ENCODE measurements around the gene PRDM16. TPM values are rescaled to one million over a fixed set of nuclear protein-coding genes. Genes with fewer than 3 reads are reported as not detected.

The PRDM16 gene
- total RNA-seq, 2 experiments from 2014 or later: 1.1 to 2.3 TPM

DNA sequence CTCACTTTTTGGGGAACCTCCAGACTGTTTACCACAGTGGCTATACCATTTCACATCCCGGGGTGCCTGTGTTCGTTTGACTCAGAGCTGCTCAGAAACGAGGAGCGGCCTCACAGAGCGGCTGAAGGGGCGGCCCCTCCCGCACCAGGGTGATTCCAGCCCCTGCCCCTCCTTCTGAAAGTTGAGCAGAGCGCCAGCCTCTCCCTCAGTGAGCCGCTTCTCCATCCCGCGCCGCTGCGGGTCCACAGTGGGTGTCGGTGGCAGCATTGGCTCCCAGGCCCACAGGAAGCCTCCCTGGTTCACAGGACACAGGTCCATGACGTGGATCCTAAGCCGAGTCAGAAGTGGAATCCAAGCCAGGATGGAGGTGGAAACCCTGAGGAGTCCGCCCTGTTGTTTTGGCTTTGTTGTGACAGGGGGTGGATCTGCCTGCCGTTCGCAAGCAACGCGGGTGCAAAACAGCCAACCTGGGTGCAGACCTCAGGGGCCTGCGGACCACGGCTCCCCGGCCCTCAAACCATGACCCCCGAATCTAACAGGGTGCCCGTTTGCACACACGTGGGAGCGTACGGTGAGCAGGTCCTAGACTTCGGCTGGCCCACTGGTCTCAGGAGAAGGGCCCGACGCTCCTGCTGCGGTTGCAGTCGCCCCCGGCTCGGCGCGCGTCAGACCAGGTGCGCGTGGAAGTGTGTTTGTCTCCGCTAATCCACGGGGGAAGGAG is 198.7 kb downstream of the PRDM16 start:
- Mint-ChIP-seq H3K36me3 (ENCODE audit: low read depth) (no peaks in the 10 kb centered on the region), H3K4me3 (no peak overlapping the region), H3K27me3 (no peaks in the 10 kb centered on the region), H3K27ac (no peak overlapping the region), H3K4me1 (no peaks in the 10 kb centered on the region), H3K9me3 (no peaks in the 10 kb centered on the region)
- ChIA-PET POLR2A (no interaction called here), CTCF (no interaction called here)
- no peak for DNase-seq

DNA sequence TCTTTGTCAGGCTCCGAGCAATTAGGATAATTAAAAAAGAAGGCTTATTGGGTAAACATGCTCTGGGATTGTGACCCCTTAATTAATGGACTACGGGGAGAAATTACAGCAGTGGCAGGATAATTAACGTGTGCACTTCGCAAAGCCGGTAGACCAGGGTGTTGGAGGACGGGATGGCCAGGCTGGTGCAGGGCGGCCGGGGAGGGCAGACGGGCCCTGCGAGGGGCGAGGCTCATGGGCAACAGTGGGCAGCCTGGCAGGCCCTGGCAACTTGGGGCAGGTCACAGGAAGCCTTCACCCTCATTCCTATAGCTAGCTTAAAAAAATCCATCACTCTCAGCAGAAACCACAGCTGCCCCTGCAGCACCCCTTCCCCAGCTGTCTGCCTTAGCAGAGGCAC is 199.3 kb downstream of the PRDM16 start:
- Mint-ChIP-seq H3K9me3 (no peaks in the 10 kb centered on the region), H3K36me3 (ENCODE audit: low read depth) (no peaks in the 10 kb centered on the region), H3K4me1 (no peaks in the 10 kb centered on the region), H3K27me3 (no peaks in the 10 kb centered on the region), H3K27ac (no peak overlapping the region), H3K4me3 (no peak overlapping the region)
- no peak for DNase-seq
- POLR2A ChIA-PET: no interaction called here
- CTCF ChIA-PET: no interaction called here

DNA sequence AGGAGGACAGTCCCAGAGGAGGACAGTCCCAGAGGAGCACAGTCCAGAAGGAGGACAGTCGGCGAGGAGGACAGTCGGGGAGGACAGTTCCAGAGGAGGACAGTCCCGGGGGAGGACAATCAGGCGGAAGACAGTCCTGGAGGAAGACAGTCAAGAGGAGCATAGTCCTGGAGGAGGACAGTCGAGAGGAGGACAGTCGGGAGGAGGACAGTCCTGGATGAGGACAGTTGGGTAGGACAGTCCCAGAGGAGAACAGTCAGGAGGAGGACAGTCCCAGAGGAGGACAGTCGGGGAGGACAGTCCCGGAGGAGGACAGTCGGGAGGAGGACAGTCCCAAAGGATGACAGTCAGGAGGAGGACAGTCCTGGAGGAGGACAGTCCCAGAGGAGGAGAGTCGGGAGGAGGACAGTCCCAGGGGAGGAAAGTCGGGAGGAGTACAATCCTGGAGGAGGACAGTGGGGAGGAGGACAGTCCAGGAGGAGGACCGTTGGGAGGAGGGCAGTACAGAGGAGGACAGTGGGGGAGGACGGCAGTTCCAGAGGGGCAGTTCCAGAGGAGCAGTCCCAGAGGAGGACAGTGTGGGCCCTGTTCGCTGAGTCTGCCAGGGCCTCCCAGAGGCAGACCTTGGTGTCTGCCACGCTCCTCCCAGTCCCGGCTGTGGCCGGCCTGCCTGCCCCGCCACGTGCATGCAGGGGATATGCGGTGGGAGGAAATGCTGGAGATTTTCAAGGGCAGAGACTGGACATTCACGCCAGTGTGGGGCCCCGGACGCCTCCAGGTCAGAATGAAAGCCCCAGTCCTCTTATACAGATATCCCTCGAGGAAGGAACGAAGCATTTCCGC is 201.6 kb downstream of the PRDM16 start:
- Mint-ChIP-seq H3K27ac (no peak overlapping the region), H3K27me3 (no peaks in the 10 kb centered on the region), H3K9me3 (no peaks in the 10 kb centered on the region), H3K4me3 (no peak overlapping the region), H3K4me1 (no peaks in the 10 kb centered on the region), H3K36me3 (ENCODE audit: low read depth) (no peaks in the 10 kb centered on the region)
- no peak for DNase-seq
- POLR2A ChIA-PET: interaction anchor here (0.8 kb wide), 1 partner anchor 110 kb away, joined by 3 read pairs; no protein-coding TSS in a partner anchor
- CTCF ChIA-PET: no interaction called here

DNA sequence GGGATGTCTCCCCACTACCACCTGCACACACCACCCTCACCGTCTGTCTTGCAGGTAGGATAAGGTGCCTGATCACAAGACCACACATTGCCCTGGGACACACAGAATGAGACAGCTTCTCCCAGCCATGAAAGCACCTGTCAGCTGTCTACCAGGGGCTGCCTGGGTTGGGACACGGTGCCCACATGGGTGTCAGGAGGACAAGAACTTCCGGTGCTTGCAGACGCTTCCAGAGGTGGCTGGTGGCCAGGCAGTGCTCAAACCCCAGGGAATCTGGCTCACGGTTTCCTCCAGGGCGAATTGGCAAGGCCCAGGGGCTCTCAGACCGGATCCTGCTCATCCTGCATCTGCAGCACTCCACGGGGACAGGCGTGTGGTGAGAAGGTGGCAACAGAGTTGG is 202.9 kb downstream of the PRDM16 start:
- CTCF ChIA-PET: no interaction called here
- POLR2A ChIA-PET: no interaction called here
- Mint-ChIP-seq H3K9me3 (no peaks in the 10 kb centered on the region), H3K27ac (no peak overlapping the region), H3K4me1 (no peaks in the 10 kb centered on the region), H3K4me3 (no peak overlapping the region), H3K36me3 (ENCODE audit: low read depth) (no peaks in the 10 kb centered on the region), H3K27me3 (no peaks in the 10 kb centered on the region)
- DNase-seq: no peak

DNA sequence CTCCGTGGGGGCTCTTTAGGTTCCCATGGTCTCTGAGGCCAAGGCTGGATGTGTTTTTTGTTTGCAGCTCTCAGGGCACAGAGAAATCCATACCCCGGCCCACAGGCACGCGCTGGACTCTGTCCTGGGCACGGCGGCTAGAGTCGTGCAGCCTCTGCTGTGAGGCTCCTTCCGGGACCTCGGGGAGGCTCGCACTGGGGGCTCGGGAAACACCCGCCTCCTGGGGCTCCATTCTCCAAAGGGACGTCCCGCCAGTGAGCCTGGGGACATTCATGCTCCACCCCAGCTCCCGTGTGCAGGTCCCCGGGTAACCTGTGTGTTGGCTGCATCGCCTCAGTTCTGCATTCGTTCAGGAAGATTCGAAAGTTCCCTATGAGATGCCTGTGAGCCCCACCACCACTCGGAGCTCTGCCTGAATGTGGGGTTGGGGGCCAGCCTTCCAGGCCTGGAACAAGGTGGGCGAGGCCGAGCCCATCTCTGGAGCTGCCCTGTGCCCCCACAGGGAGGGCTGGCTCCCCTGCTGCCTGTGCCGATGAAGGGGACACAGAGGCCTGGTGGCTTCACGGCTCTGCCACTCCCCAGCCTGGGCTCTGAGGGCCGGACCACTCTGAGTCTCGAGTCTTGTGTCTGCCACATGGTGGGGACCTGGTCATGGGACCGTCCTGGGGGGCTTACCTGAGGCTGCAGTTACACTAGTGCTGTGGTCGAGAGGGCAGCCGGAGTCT is 203.5 kb downstream of the PRDM16 start:
- Mint-ChIP-seq H3K9me3 (no peaks in the 10 kb centered on the region), H3K36me3 (ENCODE audit: low read depth) (no peaks in the 10 kb centered on the region), H3K27me3 (no peaks in the 10 kb centered on the region), H3K4me3 (no peak overlapping the region), H3K4me1 (no peaks in the 10 kb centered on the region), H3K27ac (no peak overlapping the region)
- ChIA-PET POLR2A (no interaction called here), CTCF (no interaction called here)
- no peak for DNase-seq

DNA sequence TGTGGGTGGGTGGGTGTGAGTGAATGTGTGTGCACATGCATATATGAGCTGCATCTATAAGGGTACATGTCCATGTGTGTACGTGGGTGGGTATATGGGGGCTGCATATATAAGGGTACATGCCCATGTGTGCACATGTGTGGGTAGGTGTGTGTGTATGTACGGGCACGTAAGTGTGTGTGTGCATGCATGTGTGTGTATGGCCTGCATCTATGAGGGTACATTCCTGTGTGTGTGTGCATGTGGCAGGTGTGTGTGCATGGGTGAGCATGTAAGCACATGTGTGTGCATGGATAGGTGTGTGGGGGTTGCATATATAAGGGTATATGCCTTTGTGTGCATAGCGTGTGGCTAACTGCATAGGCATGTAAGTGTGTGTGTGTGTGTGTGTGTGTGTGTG is 204.4 kb downstream of the PRDM16 start:
- no peaks in the 10 kb centered on the region for H3K4me1 Mint-ChIP-seq
- CTCF ChIA-PET: no interaction called here
- H3K36me3 Mint-ChIP-seq (ENCODE audit: low read depth): no peaks in the 10 kb centered on the region
- DNase-seq: no peak
- H3K27ac Mint-ChIP-seq: no peak overlapping the region
- POLR2A ChIA-PET: no interaction called here
- no peaks in the 10 kb centered on the region for H3K9me3 Mint-ChIP-seq
- H3K27me3 Mint-ChIP-seq: no peaks in the 10 kb centered on the region
- H3K4me3 Mint-ChIP-seq: no peak overlapping the region

DNA sequence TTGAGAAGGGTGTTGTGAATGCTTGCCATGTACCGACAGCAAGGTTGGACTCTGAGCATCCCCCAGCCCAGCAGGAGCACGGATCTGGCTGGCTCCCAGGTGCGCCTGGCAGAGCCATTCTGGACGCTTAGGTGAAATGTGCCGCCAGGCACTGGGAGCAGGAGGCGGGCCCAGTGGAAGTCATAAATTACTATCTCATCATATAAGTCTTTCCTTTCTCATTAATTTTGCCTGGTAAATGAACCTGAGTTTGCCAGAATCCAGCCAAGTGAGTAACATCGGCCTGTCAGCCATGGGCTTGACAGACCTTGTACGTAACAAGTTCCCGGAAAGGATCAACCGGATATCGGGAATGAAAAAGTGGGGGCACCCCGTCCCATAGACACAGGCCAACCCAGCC is 206.0 kb downstream of the PRDM16 start:
- POLR2A ChIA-PET: no interaction called here
- no peaks in the 10 kb centered on the region for H3K4me1 Mint-ChIP-seq
- H3K9me3 Mint-ChIP-seq: no peaks in the 10 kb centered on the region
- H3K27me3 Mint-ChIP-seq: no peaks in the 10 kb centered on the region
- H3K4me3 Mint-ChIP-seq: no peak overlapping the region
- H3K36me3 Mint-ChIP-seq (ENCODE audit: low read depth): no peaks in the 10 kb centered on the region
- no peak overlapping the region for H3K27ac Mint-ChIP-seq
- CTCF ChIA-PET: no interaction called here
- no peak for DNase-seq

DNA sequence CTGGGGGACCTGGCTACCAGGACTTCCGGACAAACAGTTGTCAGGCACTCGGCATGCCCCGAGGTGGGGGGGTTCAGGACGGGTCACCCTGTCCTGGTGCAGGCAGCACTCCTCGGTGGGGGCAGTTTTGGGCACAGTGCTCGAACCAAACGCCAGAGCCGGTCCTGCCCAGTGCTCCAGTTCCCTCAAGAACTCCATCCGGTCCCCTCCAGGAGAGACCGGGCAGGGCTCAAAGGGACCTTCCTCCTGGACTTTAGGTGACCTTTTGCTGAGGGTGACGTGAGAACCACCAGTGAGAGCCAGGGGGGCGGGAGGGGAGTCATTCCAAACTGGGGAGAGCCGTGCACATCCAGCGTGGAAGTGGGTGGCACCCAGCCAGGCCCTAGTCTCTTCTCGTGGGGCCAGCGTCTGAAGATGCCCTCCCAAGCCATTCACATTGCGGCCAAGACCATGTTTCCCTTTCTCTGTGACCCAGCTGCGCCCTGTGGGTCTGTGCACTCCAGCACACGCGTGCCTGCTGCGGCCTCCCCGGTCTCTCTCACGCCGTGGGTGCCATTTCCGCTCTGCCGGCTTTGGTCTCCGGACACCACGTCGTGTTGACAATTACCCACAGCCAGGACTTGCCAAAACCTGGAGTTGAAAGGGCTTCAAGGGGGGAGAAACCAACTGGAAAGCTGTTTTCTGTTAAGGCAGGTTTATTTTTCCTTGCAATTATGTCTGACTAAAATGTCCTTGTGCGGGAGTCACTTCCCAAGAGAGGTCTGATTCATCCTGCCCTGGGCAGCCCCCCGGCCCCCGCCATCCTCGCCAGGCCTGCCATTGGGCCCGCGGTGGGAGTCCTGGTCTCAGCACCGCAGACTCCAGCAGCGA is 206.7 kb downstream of the PRDM16 start:
- no peak for DNase-seq
- Mint-ChIP-seq H3K4me3 (no peak overlapping the region), H3K9me3 (no peaks in the 10 kb centered on the region), H3K36me3 (ENCODE audit: low read depth) (no peaks in the 10 kb centered on the region), H3K4me1 (no peaks in the 10 kb centered on the region), H3K27ac (no peak overlapping the region), H3K27me3 (no peaks in the 10 kb centered on the region)
- CTCF ChIA-PET: no interaction called here
- POLR2A ChIA-PET: no interaction called here

DNA sequence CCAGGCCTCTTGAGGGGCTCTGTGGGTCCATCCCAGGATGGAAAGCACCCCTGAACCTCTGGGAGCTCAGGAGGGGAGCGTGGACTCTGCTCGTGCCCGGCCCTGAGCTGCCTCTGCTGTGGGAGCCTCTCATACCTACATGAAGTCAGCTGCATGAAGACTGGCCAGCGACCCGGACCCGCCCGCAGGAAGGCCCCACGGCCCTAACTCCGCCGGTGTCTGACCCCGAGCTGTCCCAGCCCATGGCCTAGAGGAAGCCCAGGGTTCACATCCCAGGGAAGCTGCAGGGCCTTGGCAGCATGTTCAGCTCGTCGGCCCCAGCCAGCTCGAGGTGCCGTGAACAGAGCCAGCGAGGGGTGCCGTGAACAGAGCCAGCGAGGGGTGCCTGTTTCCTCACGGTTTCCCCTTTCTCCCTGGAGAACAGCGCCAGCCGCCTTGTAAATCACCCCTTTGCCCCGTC is 207.4 kb downstream of the PRDM16 start:
- no peaks in the 10 kb centered on the region for H3K36me3 Mint-ChIP-seq (ENCODE audit: low read depth)
- H3K4me3 Mint-ChIP-seq: no peak overlapping the region
- CTCF ChIA-PET: no interaction called here
- POLR2A ChIA-PET: no interaction called here
- H3K4me1 Mint-ChIP-seq: no peaks in the 10 kb centered on the region
- no peak overlapping the region for H3K27ac Mint-ChIP-seq
- H3K9me3 Mint-ChIP-seq: no peaks in the 10 kb centered on the region
- no peak for DNase-seq
- H3K27me3 Mint-ChIP-seq: no peaks in the 10 kb centered on the region

DNA sequence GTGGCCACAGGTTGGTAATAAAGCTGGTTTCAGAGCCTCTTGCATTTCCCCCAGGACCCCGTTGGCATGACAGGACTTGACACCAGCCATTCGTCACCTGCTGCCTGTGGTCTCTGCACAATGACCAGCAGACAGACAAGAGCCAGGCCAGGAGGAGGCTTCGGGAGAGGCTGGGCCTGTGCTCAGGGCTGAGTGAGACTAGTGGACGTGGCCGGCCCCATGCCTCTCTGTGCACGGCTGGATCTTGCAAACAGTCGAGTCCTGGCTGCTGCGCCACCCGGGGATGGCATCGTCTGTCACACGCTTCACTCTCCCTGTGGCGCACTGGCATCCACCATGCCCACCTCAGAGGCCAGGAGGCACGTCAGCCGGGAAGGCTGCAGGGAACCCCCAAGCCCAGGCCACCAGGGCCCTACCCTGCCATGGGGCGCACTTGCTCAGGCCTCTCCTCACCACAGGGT is 208.0 kb downstream of the PRDM16 start:
- Mint-ChIP-seq H3K27me3 (no peaks in the 10 kb centered on the region), H3K4me3 (no peak overlapping the region), H3K4me1 (no peaks in the 10 kb centered on the region)

DNA sequence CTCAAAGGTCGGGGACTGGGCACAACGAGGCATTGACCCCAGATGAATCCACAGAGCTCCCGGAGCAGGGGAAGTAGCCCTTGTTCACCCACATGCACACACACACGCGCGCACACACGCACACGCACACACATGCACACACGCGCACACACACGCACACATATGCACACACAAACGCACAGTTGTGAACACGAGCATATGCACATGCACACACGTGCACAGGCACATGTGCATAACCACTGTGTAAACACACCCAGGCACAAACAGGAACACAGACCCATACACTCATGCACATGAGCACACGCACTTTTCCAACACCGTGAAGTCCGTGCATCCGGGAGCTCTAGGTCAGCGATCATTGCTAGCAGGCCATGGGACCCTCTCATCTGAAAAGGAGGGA is 208.6 kb downstream of the PRDM16 start:
- Mint-ChIP-seq H3K36me3 (ENCODE audit: low read depth) (no peaks in the 10 kb centered on the region), H3K4me3 (no peak overlapping the region), H3K27ac (no peak overlapping the region), H3K27me3 (no peaks in the 10 kb centered on the region), H3K9me3 (no peaks in the 10 kb centered on the region), H3K4me1 (no peaks in the 10 kb centered on the region)
- CTCF ChIA-PET: no interaction called here
- no peak for DNase-seq
- POLR2A ChIA-PET: no interaction called here

More for the DNA sequence above, 208.0 kb downstream of the PRDM16 start:
- H3K9me3 Mint-ChIP-seq: no peaks in the 10 kb centered on the region
- no peak for DNase-seq
- ChIA-PET POLR2A (no interaction called here), CTCF (no interaction called here)
- H3K36me3 Mint-ChIP-seq (ENCODE audit: low read depth): no peaks in the 10 kb centered on the region
- no peak overlapping the region for H3K27ac Mint-ChIP-seq

DNA sequence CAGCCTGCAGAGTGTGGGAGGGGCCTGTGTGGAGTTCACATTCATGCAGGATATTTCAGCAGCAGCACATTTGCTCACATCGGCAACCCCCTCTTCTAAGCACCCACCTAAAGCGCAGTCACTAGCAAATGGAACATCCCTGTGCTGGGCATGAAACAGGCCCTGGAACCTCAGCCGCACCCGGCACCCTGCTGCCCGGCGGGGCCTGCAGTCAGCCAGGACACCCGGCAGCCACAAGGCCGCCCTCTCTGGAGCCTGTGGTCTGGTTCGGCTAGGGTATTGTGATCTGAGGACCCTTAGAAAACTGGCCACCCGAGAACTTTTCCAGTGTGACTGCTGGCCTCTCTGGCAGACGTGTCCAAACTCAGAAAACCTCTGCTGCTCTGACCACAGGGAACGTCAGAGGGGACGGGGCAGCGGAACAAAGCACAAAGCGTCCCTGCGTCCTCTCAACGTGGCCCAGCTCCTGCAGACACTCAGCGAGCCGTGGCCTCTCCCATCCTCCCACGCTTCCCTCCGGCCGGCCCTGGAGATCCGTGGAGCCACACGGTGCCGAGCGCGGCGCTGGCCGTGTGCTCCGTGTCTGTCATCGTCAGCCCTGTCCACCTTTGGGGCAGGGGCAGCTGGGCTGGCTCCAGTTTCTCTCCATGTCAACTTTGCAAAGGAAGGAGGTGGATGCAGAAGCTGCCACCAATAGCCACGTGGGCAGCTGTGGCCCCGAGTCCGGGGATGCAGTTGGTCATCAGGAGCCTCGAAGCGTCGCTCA is 209.6 kb downstream of the PRDM16 start:
- H3K4me1 Mint-ChIP-seq: no peaks in the 10 kb centered on the region
- no peaks in the 10 kb centered on the region for H3K36me3 Mint-ChIP-seq (ENCODE audit: low read depth)
- H3K4me3 Mint-ChIP-seq: no peak overlapping the region
- no peak overlapping the region for H3K27ac Mint-ChIP-seq
- no peaks in the 10 kb centered on the region for H3K9me3 Mint-ChIP-seq
- no peak for DNase-seq
- ChIA-PET CTCF (no interaction called here), POLR2A (no interaction called here)
- H3K27me3 Mint-ChIP-seq: no peaks in the 10 kb centered on the region

Data from activated CD4-positive, alpha-beta T cell treated with anti-CD3 and anti-CD28 coated beads, Interleukin-2, amount 10 ng/mL, durations not matched to agents 7 days and 5 days (primary cell).